Activated CD4-positive, alpha-beta T cell treated with anti-CD3 and anti-CD28 coated beads, Interleukin-2, amount 10 ng/mL, durations not matched to agents 24 days and 14 days (primary cell): ENCODE data around the gene IRF3. TPM values are rescaled to one million over a fixed set of nuclear protein-coding genes. Genes with fewer than 3 reads are reported as not detected.
"Not testable (repeated sequence)": the region's sequence is repeated elsewhere in the genome, so short reads cannot be mapped to it uniquely, and the experiment has no call there.

Experiments
- DNase-seq: peaks from one replicate; pipeline ENCODE4 v3.0.0; 2022
- H3K27ac Mint-ChIP-seq: one replicate; pipeline ENCODE4 v1.8.0; 2022; ENCODE audit warnings: mild to moderate bottlenecking, mixed read lengths
- H3K27me3 Mint-ChIP-seq: one replicate; pipeline ENCODE4 v1.8.0; 2022; ENCODE audit warnings: mixed read lengths
- H3K36me3 Mint-ChIP-seq: one replicate; pipeline ENCODE4 v1.8.0; 2022; ENCODE audit warnings: low read depth, mild to moderate bottlenecking, mixed read lengths
- H3K4me1 Mint-ChIP-seq: one replicate; pipeline ENCODE4 v1.8.0; 2021; ENCODE audit warnings: mixed read lengths
- H3K4me3 Mint-ChIP-seq: one replicate; pipeline ENCODE4 v1.8.0; 2022; ENCODE audit warnings: mild to moderate bottlenecking, moderate library complexity, mixed read lengths
- H3K9me3 Mint-ChIP-seq: one replicate; pipeline ENCODE4 v1.8.0; 2021; ENCODE audit warnings: mixed read lengths
- intact Hi-C: fragments of 100-400 bp; cut with micrococcal nuclease; formaldehyde crosslinking; loops from one replicate; pipeline ENCODE4 v1.15.1; 2023
- total RNA-seq: library from RNA; stranded (reverse); gene quantifications from 2 replicates; pipeline ENCODE4 v1.2.3, GENCODE V29; 2022

Gene IRF3
- total RNA-seq, 1 donor from 2014 or later = 151 TPM

GRCh38 chr19:49624967-49625910, 40.4 kb downstream of the IRF3 start:
- no peak for DNase-seq
- Mint-ChIP-seq H3K4me1 (no peaks in the 10 kb centered on the region), H3K4me3 (no peak overlapping the region), H3K27ac (no peak overlapping the region), H3K9me3 (no peaks in the 10 kb centered on the region), H3K36me3 (peaks cover 32% of the 10 kb centered on the region), H3K27me3 (no peaks in the 10 kb centered on the region)
- intact Hi-C loops = no loop called here

DNA sequence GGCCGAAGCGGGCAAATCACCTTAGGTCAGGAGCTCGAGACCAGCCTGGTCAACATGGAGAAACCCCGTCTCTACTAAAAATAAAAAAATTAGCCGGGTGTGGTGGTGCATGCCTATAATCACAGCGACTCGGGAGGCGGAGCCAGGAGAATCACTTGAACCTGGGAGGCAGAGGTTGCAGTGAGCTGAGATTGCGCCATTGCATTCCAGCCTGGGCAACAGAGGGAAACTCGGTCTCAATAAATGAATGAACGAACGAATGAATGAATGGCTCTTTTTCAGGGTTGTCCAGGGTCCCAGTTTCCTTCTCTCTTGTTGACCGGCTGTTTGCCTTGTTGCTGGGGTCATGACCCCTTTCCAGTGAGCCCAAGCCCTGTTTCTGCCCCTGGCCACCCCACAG, 47.8 kb downstream of the IRF3 start:
- H3K9me3 Mint-ChIP-seq, H3K4me1 Mint-ChIP-seq, intact Hi-C loops, H3K4me3 Mint-ChIP-seq, H3K27ac Mint-ChIP-seq, DNase-seq, H3K27me3 Mint-ChIP-seq: not testable (repeated sequence)
- peaks cover 59% of the 10 kb centered on the region for H3K36me3 Mint-ChIP-seq

DNA sequence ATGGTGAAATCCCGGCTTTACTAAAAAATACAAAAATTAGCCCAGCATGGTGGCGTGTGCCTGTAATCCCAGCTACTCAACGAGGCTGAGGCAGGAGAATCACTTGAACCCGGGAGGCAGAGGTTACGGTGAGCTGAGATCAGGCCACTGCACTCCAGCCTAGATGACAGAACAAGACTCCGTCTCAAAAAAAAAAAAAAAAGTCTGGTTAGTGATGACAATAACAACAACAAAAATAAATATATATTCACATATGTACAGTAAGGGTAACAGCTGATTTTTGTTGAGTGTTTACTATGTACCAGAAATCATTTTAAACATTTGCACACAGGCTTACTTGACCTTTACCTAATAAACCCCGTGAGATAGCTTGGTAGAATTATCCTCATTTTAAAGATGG, 48.7 kb downstream of the IRF3 start:
- Mint-ChIP-seq H3K9me3 (no peaks in the 10 kb centered on the region), H3K4me3 (no peak overlapping the region), H3K36me3 (peaks cover 58% of the 10 kb centered on the region), H3K27me3 (no peaks in the 10 kb centered on the region), H3K4me1 (peaks cover 9% of the 10 kb centered on the region), H3K27ac (no peak overlapping the region)
- intact Hi-C loops = no loop called here
- DNase-seq = no peak

GRCh38 chr19:49616532-49616931, 49.1 kb downstream of the IRF3 start:
- H3K4me1 Mint-ChIP-seq = peaks cover 9% of the 10 kb centered on the region

DNA sequence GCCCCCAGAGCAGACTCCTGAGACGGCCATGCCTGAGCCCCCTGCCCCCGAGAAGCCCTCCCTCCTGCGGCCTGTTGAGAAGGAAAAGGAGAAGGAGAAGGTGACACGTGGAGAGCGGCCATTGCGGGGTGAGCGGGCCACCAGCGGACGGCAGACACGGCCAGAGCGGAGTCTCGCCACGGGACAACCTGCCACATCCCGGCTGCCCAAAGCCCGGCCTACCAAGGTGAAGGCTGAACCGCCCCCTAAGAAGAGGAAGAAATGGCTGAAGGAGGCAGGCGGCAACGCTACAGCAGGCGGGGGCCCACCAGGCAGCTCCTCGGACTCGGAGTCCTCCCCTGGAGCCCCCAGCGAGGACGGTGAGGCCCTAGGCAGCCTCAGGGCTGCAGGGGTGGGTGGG, 49.8 kb downstream of the IRF3 start:
- no peaks in the 10 kb centered on the region for H3K9me3 Mint-ChIP-seq
- H3K4me1 Mint-ChIP-seq = peaks cover 9% of the 10 kb centered on the region
- no peak overlapping the region for H3K27ac Mint-ChIP-seq
- intact Hi-C loops = no loop called here
- DNase-seq = no peak
- H3K36me3 Mint-ChIP-seq = peaks cover 51% of the 10 kb centered on the region
- H3K27me3 Mint-ChIP-seq = no peaks in the 10 kb centered on the region
- no peak overlapping the region for H3K4me3 Mint-ChIP-seq

More at GRCh38 chr19:49616532-49616931, 49.1 kb downstream of the IRF3 start:
- intact Hi-C loops = no loop called here
- H3K9me3 Mint-ChIP-seq = no peaks in the 10 kb centered on the region
- H3K36me3 Mint-ChIP-seq = peaks cover 55% of the 10 kb centered on the region
- no peaks in the 10 kb centered on the region for H3K27me3 Mint-ChIP-seq
- DNase-seq = no peak
- H3K4me3 Mint-ChIP-seq = no peak overlapping the region
- H3K27ac Mint-ChIP-seq = no peak overlapping the region

- peak overlapping the region; percentile 55 for H3K27ac Mint-ChIP-seq
- peaks cover 9% of the 10 kb centered on the region for H3K4me1 Mint-ChIP-seq
- no peaks in the 10 kb centered on the region for H3K27me3 Mint-ChIP-seq
- DNase-seq = no peak
- H3K36me3 Mint-ChIP-seq = peaks cover 53% of the 10 kb centered on the region
- no peak overlapping the region for H3K4me3 Mint-ChIP-seq
- intact Hi-C loops = no loop called here
- no peaks in the 10 kb centered on the region for H3K9me3 Mint-ChIP-seq
Observed at GRCh38 chr19:49614096-49614833, 51.4 kb downstream of the IRF3 start.

DNA sequence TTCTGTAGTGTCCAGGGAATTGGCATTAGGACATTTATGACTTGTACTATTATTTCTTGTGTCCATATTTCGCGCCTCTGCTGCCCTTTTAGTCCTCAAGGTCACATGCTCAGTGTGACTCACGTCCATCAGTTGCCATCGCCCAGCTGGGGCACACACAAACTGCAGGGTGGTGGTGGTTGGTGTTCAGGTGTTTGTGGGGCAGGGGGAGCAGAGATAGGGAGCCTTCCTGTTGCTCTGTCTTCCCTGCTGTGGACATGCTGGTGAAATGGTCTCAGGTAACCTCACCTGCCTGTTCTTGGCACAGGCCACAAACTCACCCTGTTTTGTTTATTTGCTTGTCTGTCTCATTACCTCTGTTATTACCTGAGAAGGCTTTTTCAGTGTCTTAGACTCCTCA, 52.3 kb downstream of the IRF3 start:
- Mint-ChIP-seq H3K36me3 (peaks cover 53% of the 10 kb centered on the region), H3K9me3 (no peaks in the 10 kb centered on the region), H3K27ac (no peak overlapping the region), H3K4me3 (no peak overlapping the region), H3K4me1 (peaks cover 9% of the 10 kb centered on the region), H3K27me3 (no peaks in the 10 kb centered on the region)
- intact Hi-C loops = no loop called here
- DNase-seq = no peak

Other genes with a start within 250 kb of the IRF3 start
- not detected in 2 replicates for gene PTH2, start 242.4 kb downstream of the IRF3 start, total RNA-seq
- gene GFY, start 240.5 kb downstream of the IRF3 start, total RNA-seq = not detected in 2 replicates
- 0.12 and 0.54 TPM in 2 replicates for gene SLC17A7, start 224.3 kb downstream of the IRF3 start, total RNA-seq
- gene PIH1D1, start 214.0 kb downstream of the IRF3 start, total RNA-seq = 134 and 135 TPM in 2 replicates
- 27.2 and 28.4 TPM in 2 replicates for gene ALDH16A1, start 212.6 kb downstream of the IRF3 start, total RNA-seq
- gene FLT3LG, start 191.6 kb downstream of the IRF3 start, total RNA-seq = 51.8 and 57.6 TPM in 2 replicates
- 3,031 and 3,032 TPM in 2 replicates for gene RPL13A, start 178.2 kb downstream of the IRF3 start, total RNA-seq
- 2,059 and 2,078 TPM in 2 replicates for gene RPS11, start 169.4 kb downstream of the IRF3 start, total RNA-seq
- 0.99 and 1.1 TPM in 2 replicates for gene FCGRT, start 153.2 kb downstream of the IRF3 start, total RNA-seq
- gene RCN3, start 137.9 kb downstream of the IRF3 start, total RNA-seq = 2.0 and 4.3 TPM in 2 replicates
- 66.1 and 68.5 TPM in 2 replicates for gene NOSIP, start 85.3 kb downstream of the IRF3 start, total RNA-seq
- 0.56 and 1.0 TPM in 2 replicates for gene PRRG2, start 84.5 kb downstream of the IRF3 start, total RNA-seq
- gene PRR12, start 74.7 kb downstream of the IRF3 start, total RNA-seq = 31.1 and 32.7 TPM in 2 replicates
- gene RRAS, start 25.7 kb downstream of the IRF3 start, total RNA-seq = 4.1 and 5.0 TPM in 2 replicates
- gene SCAF1, start 23.6 kb downstream of the IRF3 start, total RNA-seq = 75.0 and 84.9 TPM in 2 replicates
- gene BCL2L12, start 76 bp upstream of the IRF3 start, total RNA-seq = 69.3 and 72.0 TPM in 2 replicates
- gene PRMT1, start 11.4 kb upstream of the IRF3 start, total RNA-seq = 510 and 512 TPM in 2 replicates
- 8.4 and 8.6 TPM in 2 replicates for gene ADM5, start 23.7 kb upstream of the IRF3 start, total RNA-seq
- gene CPT1C, start 25.3 kb upstream of the IRF3 start, total RNA-seq = 3.4 and 3.6 TPM in 2 replicates
- gene TSKS, start 97.4 kb upstream of the IRF3 start, total RNA-seq = 0.92 and 1.6 TPM in 2 replicates
- gene AP2A1, start 101.1 kb upstream of the IRF3 start, total RNA-seq = 61.8 and 68.0 TPM in 2 replicates
- 16.2 and 16.4 TPM in 2 replicates for gene FUZ, start 147.4 kb upstream of the IRF3 start, total RNA-seq
- 49.1 and 51.5 TPM in 2 replicates for gene MED25, start 152.4 kb upstream of the IRF3 start, total RNA-seq
- 121 and 124 TPM in 2 replicates for gene PTOV1, start 185.3 kb upstream of the IRF3 start, total RNA-seq
- gene PNKP, start 201.7 kb upstream of the IRF3 start, total RNA-seq = 123 and 124 TPM in 2 replicates
- 31.5 and 33.5 TPM in 2 replicates for gene AKT1S1, start 211.5 kb upstream of the IRF3 start, total RNA-seq
- gene TBC1D17, start 211.8 kb upstream of the IRF3 start, total RNA-seq = 36.5 and 36.8 TPM in 2 replicates
- 40.4 and 41.4 TPM in 2 replicates for gene IL4I1, start 231.0 kb upstream of the IRF3 start, total RNA-seq